Mucosa of descending colon (tissue), 3 donors: Measurements from ENCODE around the gene TTLL12. TPM values are rescaled to one million over a fixed set of nuclear protein-coding genes. Genes with fewer than 3 reads are reported as not detected.
"Not testable (repeated sequence)": the region's sequence is repeated elsewhere in the genome, so short reads cannot be mapped to it uniquely, and the experiment has no call there.

Source experiments
- ATAC-seq: fragments of 200-7000 bp; cut with Tn5 transposase; one replicate; pipeline ENCODE4 v1.9.1; 2020; ENCODE audit warnings: mild to moderate bottlenecking, moderate library complexity
- DNase-seq, 3 donors: peaks; one replicate each; pipeline ENCODE4 v3.0.0-alpha.2; 2020
- H3K36me3 ChIP-seq: fragments of 200-600 bp; one replicate; pipeline ENCODE4 v1.8.0; 2021; ENCODE audit warnings: low read depth, mild to moderate bottlenecking
- H3K4me1 ChIP-seq: fragments of 200-600 bp; one replicate; pipeline ENCODE4 v1.8.0; 2021; ENCODE audit warnings: low read depth, mild to moderate bottlenecking
- H3K4me3 ChIP-seq: fragments of 200-600 bp; one replicate; pipeline ENCODE4 v1.8.0; 2021; ENCODE audit warnings: mild to moderate bottlenecking
- H3K9me3 ChIP-seq: fragments of 200-600 bp; one replicate; pipeline ENCODE4 v1.8.0; 2021; ENCODE audit warnings: mild to moderate bottlenecking
- CTCF ChIP-seq: fragments of 200-600 bp; IDR thresholded peaks from one replicate; pipeline ENCODE4 v1.8.0; 2022; ENCODE audit warnings: antibody characterized with exemption, mild to moderate bottlenecking
- intact Hi-C, 2 donors: fragments of 100-400 bp; cut with DNase I in 1 of 2; cut with micrococcal nuclease in 1 of 2; formaldehyde crosslinking; loops; one replicate each; pipeline versions ENCODE4 v1.11.0 to v1.11.1; 2022; cut with DNase I, micrococcal nuclease
- total RNA-seq, 3 donors: library from RNA; stranded (reverse); fragmentation: NEBNext Ultra II Directional in 2 of 3; extraction: Animal tissue kit (Norgen Biotek cat#: 25700) in 2 of 3; gene quantifications; one replicate each; pipeline versions ENCODE4 v1.2.1 to v1.2.4, GENCODE V29; 2021 to 2023
- donor health status: DM: no; HTN: no; CAD: no; lungs with moderate emphysema.
- donor health status: DM: no; HTN: no; CAD: no.
- donor health status: DM: no; HTN: yes; CAD: no.

The TTLL12 gene
- total RNA-seq, 3 donors from 2014 or later, result 47.6 to 95.2 (median 90.1) TPM

- intact Hi-C loops, result no loop called here
- H3K36me3 ChIP-seq, result no peaks in the 10 kb centered on the region
- no peak for ATAC-seq
- no peaks in the 10 kb centered on the region for H3K9me3 ChIP-seq
- peak in 2 of 3 donors; percentile 32 to 59 for DNase-seq
- peaks cover 27% of the 10 kb centered on the region for H3K4me1 ChIP-seq
- TF ChIP-seq CTCF, result no peak
- no peak overlapping the region for H3K4me3 ChIP-seq
Observed at GRCh38 chr22:43150731-43151206, 36.2 kb downstream of the TTLL12 start.

GRCh38 chr22:43148581-43148980 lies 38.4 kb downstream of the TTLL12 start:
- Histone ChIP-seq H3K4me1 (peaks cover 19% of the 10 kb centered on the region), H3K4me3 (no peak overlapping the region), H3K9me3 (no peaks in the 10 kb centered on the region), H3K36me3 (no peaks in the 10 kb centered on the region)
- TF ChIP-seq CTCF, result no peak
- intact Hi-C loops, result no loop called here
- peak; percentile 15 for ATAC-seq
- peak; percentile 45 to 74 (median 64) for DNase-seq

GRCh38 chr22:43147821-43148220 lies 39.1 kb downstream of the TTLL12 start:
- no peak for TF ChIP-seq CTCF
- no peak for ATAC-seq

GRCh38 chr22:43146332-43146731 lies 40.6 kb downstream of the TTLL12 start:
- H3K4me1 ChIP-seq, result peaks cover 23% of the 10 kb centered on the region
- H3K9me3 ChIP-seq, ATAC-seq, DNase-seq, intact Hi-C loops, H3K4me3 ChIP-seq, H3K36me3 ChIP-seq: not testable (repeated sequence)

More at GRCh38 chr22:43147821-43148220, 39.1 kb downstream of the TTLL12 start:
- Histone ChIP-seq H3K4me3 (no peak overlapping the region), H3K9me3 (no peaks in the 10 kb centered on the region), H3K4me1 (peaks cover 19% of the 10 kb centered on the region), H3K36me3 (no peaks in the 10 kb centered on the region)
- DNase-seq, result no peak
- intact Hi-C loops, result no loop called here

GRCh38 chr22:43145371-43145770 lies 41.6 kb downstream of the TTLL12 start:
- ATAC-seq, result not testable (repeated sequence)

GRCh38 chr22:43144949-43145348 lies 42.0 kb downstream of the TTLL12 start:
- no peak for TF ChIP-seq CTCF
- no peaks in the 10 kb centered on the region for H3K9me3 ChIP-seq
- intact Hi-C loops, result no loop called here
- no peak overlapping the region for H3K4me3 ChIP-seq
- H3K4me1 ChIP-seq, result peaks cover 16% of the 10 kb centered on the region
- H3K36me3 ChIP-seq, result no peaks in the 10 kb centered on the region
- no peak for ATAC-seq
- no peak for DNase-seq

More at GRCh38 chr22:43145371-43145770, 41.6 kb downstream of the TTLL12 start:
- H3K9me3 ChIP-seq, H3K4me3 ChIP-seq, DNase-seq, H3K36me3 ChIP-seq, intact Hi-C loops: not testable (repeated sequence)
- H3K4me1 ChIP-seq, result peaks cover 16% of the 10 kb centered on the region
